ENCODE measurements around the gene ADH1C. TPM values are rescaled to one million over a fixed set of nuclear protein-coding genes. Genes with fewer than 3 reads are reported as not detected.
"Not testable (repeated sequence)": the region's sequence is repeated elsewhere in the genome, so short reads cannot be mapped to it uniquely, and the experiment has no call there.

ADH1C gene
- total RNA-seq, 1 experiment from 2014 or later, result not detected

GRCh38 chr4:99362768-99363167 lies 10.2 kb upstream of the ADH1C start:
- in situ Hi-C loops (cut with HindIII; ENCODE audit: low pct_unique_long_range_greater_than_20kb, low sequenced_read_pairs), result no loop called here

GRCh38 chr4:99361899-99362275 lies 9.3 kb upstream of the ADH1C start:
- no peak for DNase-seq (ENCODE audit: low read depth, low spot score)
- in situ Hi-C loops (cut with HindIII; ENCODE audit: low pct_unique_long_range_greater_than_20kb, low sequenced_read_pairs), result no loop called here

More at GRCh38 chr4:99362768-99363167, 10.2 kb upstream of the ADH1C start:
- no peak for DNase-seq (ENCODE audit: low read depth, low spot score)

DNA sequence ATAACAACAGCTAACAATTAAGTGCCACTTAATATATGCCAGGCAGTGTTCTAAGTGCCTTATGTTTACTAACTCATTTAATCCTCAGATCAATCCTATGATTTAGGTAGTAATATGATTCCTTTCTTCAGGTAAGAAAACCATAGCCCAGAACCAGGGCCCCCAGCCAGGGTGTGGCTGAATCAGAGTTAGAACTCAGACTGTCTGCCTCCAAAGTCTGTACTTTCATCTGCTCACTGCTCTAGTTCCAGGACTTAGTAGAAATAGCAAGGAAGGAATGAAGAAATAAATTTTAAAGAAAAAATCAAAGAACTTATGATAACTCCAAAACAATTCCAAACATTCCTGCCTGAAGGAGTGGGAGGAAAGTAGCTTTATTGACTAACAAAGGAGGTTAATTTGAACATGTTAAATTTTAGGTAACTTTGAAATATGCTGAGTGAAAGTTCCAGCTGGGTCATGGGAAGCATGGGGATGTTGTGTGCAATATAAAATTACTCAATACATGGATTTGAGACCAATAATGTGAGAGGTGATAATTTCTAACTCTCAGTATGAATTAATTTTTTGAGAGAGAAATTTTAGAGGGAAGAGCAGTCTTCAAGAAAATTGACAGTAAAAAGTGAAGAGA lies 8.8 kb upstream of the ADH1C start:
- no peak for DNase-seq (ENCODE audit: low read depth, low spot score)
- in situ Hi-C loops (cut with HindIII; ENCODE audit: low pct_unique_long_range_greater_than_20kb, low sequenced_read_pairs), result no loop called here

GRCh38 chr4:99359480-99360204 lies 7.1 kb upstream of the ADH1C start:
- no peak for DNase-seq (ENCODE audit: low read depth, low spot score)
- in situ Hi-C loops (cut with HindIII; ENCODE audit: low pct_unique_long_range_greater_than_20kb, low sequenced_read_pairs), result no loop called here

- in situ Hi-C loops (cut with HindIII; ENCODE audit: low pct_unique_long_range_greater_than_20kb, low sequenced_read_pairs), result no loop called here
- no peak for DNase-seq (ENCODE audit: low read depth, low spot score)
Observed at GRCh38 chr4:99357948-99358347, 5.4 kb upstream of the ADH1C start.

DNA sequence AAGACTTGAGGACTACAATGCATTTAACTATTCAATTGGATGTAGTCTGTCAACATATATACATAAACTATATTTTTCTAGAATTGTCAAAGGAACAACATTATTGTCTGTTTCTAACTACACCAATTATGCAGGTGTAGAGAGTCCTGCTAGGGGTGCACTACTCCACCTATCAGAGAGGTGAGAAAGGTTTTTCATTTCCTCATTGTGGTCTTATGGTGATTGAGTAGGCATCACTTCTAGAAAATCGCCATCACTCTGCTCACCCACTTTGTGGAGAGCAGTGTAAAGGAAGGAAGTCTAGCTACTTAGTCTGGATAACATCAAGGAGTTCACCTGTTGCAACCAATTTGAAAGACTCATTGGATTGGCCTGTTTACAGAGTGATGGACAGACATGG lies 4.4 kb upstream of the ADH1C start:
- in situ Hi-C loops (cut with HindIII; ENCODE audit: low pct_unique_long_range_greater_than_20kb, low sequenced_read_pairs), result no loop called here
- no peak for DNase-seq (ENCODE audit: low read depth, low spot score)

DNA sequence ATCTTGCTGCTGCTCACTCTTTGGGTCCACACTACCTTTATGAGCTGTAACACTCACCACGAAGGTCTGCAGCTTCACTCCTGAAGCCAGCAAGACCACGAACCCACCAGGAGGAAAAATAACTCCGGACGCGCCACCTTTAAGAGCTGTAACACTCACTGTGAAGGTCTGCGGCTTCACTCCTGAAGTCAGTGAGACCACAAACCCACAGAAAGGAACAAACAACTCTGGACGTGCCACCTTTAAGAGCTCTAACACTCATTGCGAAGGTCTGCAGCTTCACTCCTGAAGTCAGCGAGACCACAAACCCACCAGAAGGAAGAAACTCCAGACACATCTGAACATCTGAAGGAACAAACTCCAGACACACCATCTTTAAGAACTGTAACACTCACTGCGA lies 3.6 kb upstream of the ADH1C start:
- DNase-seq (ENCODE audit: low read depth, low spot score); in situ Hi-C loops (cut with HindIII; ENCODE audit: low pct_unique_long_range_greater_than_20kb, low sequenced_read_pairs): not testable (repeated sequence)

DNA sequence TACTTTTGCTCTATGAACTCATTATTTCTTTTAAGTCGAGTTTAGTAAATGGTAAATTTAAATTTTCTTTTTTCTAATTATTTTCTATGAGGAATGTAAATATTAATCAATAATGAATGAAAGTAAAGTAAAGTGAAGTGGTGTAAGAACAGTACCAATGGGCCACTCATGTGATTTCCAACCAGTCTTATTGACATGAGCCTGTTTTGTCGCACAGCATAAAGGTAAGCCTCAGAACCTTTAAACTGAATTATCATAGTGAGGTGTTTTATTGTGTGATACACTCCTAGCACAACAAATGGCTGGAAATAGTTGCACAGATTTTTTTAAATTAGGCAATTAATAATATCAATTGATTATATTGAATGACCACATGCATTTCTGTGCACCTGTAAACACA lies 1.1 kb downstream of the ADH1C start:
- DNase-seq (ENCODE audit: low read depth, low spot score), result no peak
- in situ Hi-C loops (cut with HindIII; ENCODE audit: low pct_unique_long_range_greater_than_20kb, low sequenced_read_pairs), result no loop called here

GRCh38 chr4:99349338-99349737 lies 3.2 kb downstream of the ADH1C start:
- in situ Hi-C loops (cut with HindIII; ENCODE audit: low pct_unique_long_range_greater_than_20kb, low sequenced_read_pairs), result no loop called here
- DNase-seq (ENCODE audit: low read depth, low spot score), result no peak

- in situ Hi-C loops (cut with HindIII; ENCODE audit: low pct_unique_long_range_greater_than_20kb, low sequenced_read_pairs); DNase-seq (ENCODE audit: low read depth, low spot score): not testable (repeated sequence)
Observed at GRCh38 chr4:99342624-99343023, 9.9 kb downstream of the ADH1C start.

GRCh38 chr4:99341426-99341825 lies 11.1 kb downstream of the ADH1C start:
- DNase-seq (ENCODE audit: low read depth, low spot score), result no peak
- in situ Hi-C loops (cut with HindIII; ENCODE audit: low pct_unique_long_range_greater_than_20kb, low sequenced_read_pairs), result no loop called here

DNA sequence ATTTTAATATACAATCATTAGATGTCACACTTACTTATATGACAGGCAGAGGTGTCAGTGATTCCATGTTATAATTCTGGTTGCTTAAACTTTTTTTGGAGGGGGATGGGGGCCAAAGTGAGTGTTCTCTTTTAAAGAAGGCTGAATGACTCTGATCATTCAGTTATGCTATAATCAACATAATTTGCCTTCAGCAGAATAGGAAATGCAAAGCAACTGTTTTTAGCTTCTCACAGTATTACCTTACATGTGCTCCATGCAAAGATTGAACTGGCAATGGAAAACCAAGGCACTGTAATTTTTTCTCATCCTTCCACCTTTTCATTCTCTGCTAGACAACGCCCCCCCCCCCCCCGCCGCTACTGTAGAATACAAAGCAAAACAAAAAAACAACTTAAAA lies 13.4 kb downstream of the ADH1C start:
- in situ Hi-C loops (cut with HindIII; ENCODE audit: low pct_unique_long_range_greater_than_20kb, low sequenced_read_pairs), result no loop called here
- no peak for DNase-seq (ENCODE audit: low read depth, low spot score)

- DNase-seq (ENCODE audit: low read depth, low spot score), result no peak
- in situ Hi-C loops (cut with HindIII; ENCODE audit: low pct_unique_long_range_greater_than_20kb, low sequenced_read_pairs), result no loop called here
Observed at GRCh38 chr4:99336553-99336952, 16.0 kb downstream of the ADH1C start.

GRCh38 chr4:99334880-99335279 lies 17.7 kb downstream of the ADH1C start:
- in situ Hi-C loops (cut with HindIII; ENCODE audit: low pct_unique_long_range_greater_than_20kb, low sequenced_read_pairs), result no loop called here

GRCh38 chr4:99330648-99331047 lies 21.9 kb downstream of the ADH1C start:
- DNase-seq (ENCODE audit: low read depth, low spot score), result no peak
- in situ Hi-C loops (cut with HindIII; ENCODE audit: low pct_unique_long_range_greater_than_20kb, low sequenced_read_pairs), result no loop called here

More at GRCh38 chr4:99334880-99335279, 17.7 kb downstream of the ADH1C start:
- DNase-seq (ENCODE audit: low read depth, low spot score), result no peak

- in situ Hi-C loops (cut with HindIII; ENCODE audit: low pct_unique_long_range_greater_than_20kb, low sequenced_read_pairs), result no loop called here
- DNase-seq (ENCODE audit: low read depth, low spot score), result no peak
Observed at GRCh38 chr4:99329876-99330275, 22.7 kb downstream of the ADH1C start.

- in situ Hi-C loops (cut with HindIII; ENCODE audit: low pct_unique_long_range_greater_than_20kb, low sequenced_read_pairs), result no loop called here
- no peak for DNase-seq (ENCODE audit: low read depth, low spot score)
Observed at GRCh38 chr4:99324979-99325378, 27.6 kb downstream of the ADH1C start.

DNA sequence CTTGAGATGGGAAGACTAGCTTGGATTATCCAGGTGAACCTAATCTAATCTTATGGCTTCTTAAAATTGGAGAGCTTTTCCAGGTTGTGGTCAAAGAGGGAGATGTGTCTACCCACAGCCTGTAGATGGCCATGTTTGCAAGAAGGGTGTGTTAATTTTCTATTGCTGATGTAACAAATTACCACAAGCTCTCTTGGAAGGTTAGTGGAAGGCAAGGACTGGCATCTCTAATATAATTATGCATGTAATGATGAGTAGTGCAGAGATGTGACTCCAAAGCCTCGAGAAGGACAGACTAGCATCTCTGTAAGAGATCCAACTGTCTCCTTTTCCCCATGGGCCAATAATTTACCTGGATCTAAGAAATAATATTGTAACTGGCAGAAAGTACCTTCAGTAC lies 28.2 kb downstream of the ADH1C start:
- DNase-seq (ENCODE audit: low read depth, low spot score), result no peak
- in situ Hi-C loops (cut with HindIII; ENCODE audit: low pct_unique_long_range_greater_than_20kb, low sequenced_read_pairs), result no loop called here

- no peak for DNase-seq (ENCODE audit: low read depth, low spot score)
- in situ Hi-C loops (cut with HindIII; ENCODE audit: low pct_unique_long_range_greater_than_20kb, low sequenced_read_pairs), result no loop called here
Observed at GRCh38 chr4:99323756-99324155, 28.8 kb downstream of the ADH1C start.
